Measurements from ENCODE around the gene ZNF189. TPM values are rescaled to one million over a fixed set of nuclear protein-coding genes. Genes with fewer than 3 reads are reported as not detected.
A peak's percentile ranks its signal among the peaks of the same experiment; 100 is the strongest.

Gene ZNF189
- total RNA-seq, 3 donors from 2014 or later: 20.2 to 32.1 (median 23.9) TPM

DNA sequence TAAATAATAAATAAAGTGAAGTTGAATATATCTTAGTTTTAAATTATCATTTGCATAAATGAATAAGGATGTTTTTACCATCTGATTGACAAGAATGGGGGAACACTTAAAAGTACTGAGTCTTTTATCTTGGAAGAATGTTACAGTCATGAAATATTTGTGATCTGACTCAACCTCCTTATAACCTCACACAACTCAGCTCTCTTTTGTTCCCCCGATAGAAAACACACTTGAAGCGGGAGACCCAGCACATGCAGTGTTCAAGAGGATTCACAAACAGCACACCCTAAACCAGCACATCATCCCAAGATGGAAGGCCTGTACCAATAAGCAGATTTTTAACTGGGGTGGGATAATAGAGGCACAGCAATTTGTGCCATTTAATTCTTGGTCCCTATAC is 29.4 kb upstream of the ZNF189 start:
- no peaks in the 10 kb centered on the region for H3K27me3 ChIP-seq
- no peaks in the 10 kb centered on the region for H3K36me3 ChIP-seq
- no peak overlapping the region for H3K27ac ChIP-seq
- TF ChIP-seq POLR2AphosphoS5 (IDR thresholded peaks at IDR 0.05) (no peak), CTCF (IDR thresholded peaks at IDR 0.05) (no peak), POLR2A (IDR thresholded peaks at IDR 0.05) (no peak)
- no peak for DNase-seq (ENCODE audit: low spot score in 2 of 2)
- intact Hi-C loops (cut with DNase I; ENCODE audit: low total_unique reads): no loop called here
- H3K9me3 ChIP-seq: no peaks in the 10 kb centered on the region
- no peaks in the 10 kb centered on the region for H3K4me1 ChIP-seq
- no peak overlapping the region for H3K4me3 ChIP-seq

GRCh38 chr9:101369884-101370531 is 28.6 kb upstream of the ZNF189 start:
- H3K27me3 ChIP-seq: no peaks in the 10 kb centered on the region
- no peak overlapping the region for H3K4me3 ChIP-seq
- intact Hi-C loops (cut with DNase I; ENCODE audit: low total_unique reads): no loop called here
- H3K4me1 ChIP-seq: no peaks in the 10 kb centered on the region
- no peak for DNase-seq (ENCODE audit: low spot score in 2 of 2)
- H3K27ac ChIP-seq: no peak overlapping the region
- H3K36me3 ChIP-seq: no peaks in the 10 kb centered on the region
- H3K9me3 ChIP-seq: no peaks in the 10 kb centered on the region
- TF ChIP-seq CTCF (IDR thresholded peaks at IDR 0.05) (no peak), POLR2AphosphoS5 (IDR thresholded peaks at IDR 0.05) (no peak), POLR2A (IDR thresholded peaks at IDR 0.05) (no peak)

GRCh38 chr9:101371813-101372212 is 26.8 kb upstream of the ZNF189 start:
- Histone ChIP-seq H3K36me3 (no peaks in the 10 kb centered on the region), H3K9me3 (no peaks in the 10 kb centered on the region), H3K27ac (no peak overlapping the region), H3K4me1 (no peaks in the 10 kb centered on the region), H3K4me3 (no peak overlapping the region), H3K27me3 (no peaks in the 10 kb centered on the region)
- no peak for TF ChIP-seq POLR2A (IDR thresholded peaks at IDR 0.05)
- TF ChIP-seq CTCF (IDR thresholded peaks at IDR 0.05): no peak
- no peak for TF ChIP-seq POLR2AphosphoS5 (IDR thresholded peaks at IDR 0.05)
- no peak for DNase-seq (ENCODE audit: low spot score in 2 of 2)
- intact Hi-C loops (cut with DNase I; ENCODE audit: low total_unique reads): no loop called here

GRCh38 chr9:101372327-101373118 is 26.1 kb upstream of the ZNF189 start:
- TF ChIP-seq CTCF (IDR thresholded peaks at IDR 0.05) (no peak), POLR2AphosphoS5 (IDR thresholded peaks at IDR 0.05) (no peak), POLR2A (IDR thresholded peaks at IDR 0.05) (no peak)
- intact Hi-C loops (cut with DNase I; ENCODE audit: low total_unique reads): no loop called here
- H3K36me3 ChIP-seq: no peaks in the 10 kb centered on the region
- no peaks in the 10 kb centered on the region for H3K27me3 ChIP-seq
- no peaks in the 10 kb centered on the region for H3K4me1 ChIP-seq
- peaks cover 0 to under 1% of the 10 kb centered on the region in 2 donors for H3K9me3 ChIP-seq
- DNase-seq (ENCODE audit: low spot score in 2 of 2): no peak
- no peak overlapping the region for H3K4me3 ChIP-seq
- no peak overlapping the region for H3K27ac ChIP-seq

GRCh38 chr9:101375546-101375945 is 23.1 kb upstream of the ZNF189 start:
- Histone ChIP-seq H3K36me3 (no peaks in the 10 kb centered on the region), H3K9me3 (peaks cover 0 to 4% of the 10 kb centered on the region in 2 donors), H3K4me3 (peak overlapping the region in 2 of 3 donors; percentile 8 to 20), H3K27ac (no peak overlapping the region), H3K4me1 (no peaks in the 10 kb centered on the region), H3K27me3 (no peaks in the 10 kb centered on the region)
- no peak for DNase-seq (ENCODE audit: low spot score in 2 of 2)
- TF ChIP-seq POLR2A (IDR thresholded peaks at IDR 0.05): no peak
- TF ChIP-seq CTCF (IDR thresholded peaks at IDR 0.05): no peak
- no peak for TF ChIP-seq POLR2AphosphoS5 (IDR thresholded peaks at IDR 0.05)
- intact Hi-C loops (cut with DNase I; ENCODE audit: low total_unique reads): no loop called here

Measured in breast epithelium (tissue), 4 donors.